T-helper 2 cell treated with Interferon-gamma antibody and Interleukin-4, amounts not matched to agents 5 μg/mL and 100 μg/mL, for 36 hours (primary cell): Measurements from ENCODE around the gene CSAG3.
"Not testable (repeated sequence)": the region's sequence is repeated elsewhere in the genome, so short reads cannot be mapped to it uniquely, and the experiment has no call there.

Source experiments
- DNase-seq: peaks from one replicate; pipeline ENCODE4 v3.0.0; 2021; ENCODE audit warnings: low spot score
- H3K27ac Mint-ChIP-seq: one replicate; pipeline ENCODE4 v1.8.0; 2021; ENCODE audit warnings: mild to moderate bottlenecking, mixed read lengths
- H3K27me3 Mint-ChIP-seq: one replicate; pipeline ENCODE4 v1.8.0; 2021; ENCODE audit warnings: low read depth, mixed read lengths
- H3K36me3 Mint-ChIP-seq: one replicate; pipeline ENCODE4 v1.8.0; 2021; ENCODE audit warnings: low read depth, mixed read lengths
- H3K4me1 Mint-ChIP-seq: one replicate; pipeline ENCODE4 v1.8.0; 2021; ENCODE audit warnings: low read depth, mixed read lengths
- H3K4me3 Mint-ChIP-seq: one replicate; pipeline ENCODE4 v1.8.0; 2022; ENCODE audit warnings: mild to moderate bottlenecking, moderate library complexity, mixed read lengths
- H3K9me3 Mint-ChIP-seq: one replicate; pipeline ENCODE4 v1.8.0; 2021; ENCODE audit warnings: mixed read lengths

CSAG3 gene

DNA sequence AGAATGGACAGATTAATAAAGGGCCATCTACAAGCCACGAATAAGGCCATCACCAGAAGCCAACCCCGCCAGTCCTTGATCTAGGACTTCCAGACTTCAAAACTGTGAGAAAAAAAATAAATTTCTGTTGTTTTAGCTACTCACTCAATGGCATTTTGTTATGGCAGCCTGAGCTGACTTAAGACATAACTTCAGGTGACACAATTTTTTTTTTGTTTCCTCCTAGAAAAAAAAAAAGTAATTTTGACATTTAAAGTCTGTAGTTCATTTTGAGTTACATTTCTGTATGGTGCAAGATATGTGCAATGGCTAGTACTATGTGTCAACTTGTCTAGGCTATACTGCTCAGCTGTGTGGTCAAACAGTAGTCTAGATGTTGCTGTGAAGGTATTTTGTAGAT is at the start of gene CSAG3:
TSS of gene CSAG3 (plus strand) at position 301 of the 400 bp plus-strand sequence.
- not testable (repeated sequence) for H3K4me3 Mint-ChIP-seq, DNase-seq, H3K27ac Mint-ChIP-seq, H3K27me3 Mint-ChIP-seq, H3K9me3 Mint-ChIP-seq, H3K4me1 Mint-ChIP-seq, H3K36me3 Mint-ChIP-seq

DNA sequence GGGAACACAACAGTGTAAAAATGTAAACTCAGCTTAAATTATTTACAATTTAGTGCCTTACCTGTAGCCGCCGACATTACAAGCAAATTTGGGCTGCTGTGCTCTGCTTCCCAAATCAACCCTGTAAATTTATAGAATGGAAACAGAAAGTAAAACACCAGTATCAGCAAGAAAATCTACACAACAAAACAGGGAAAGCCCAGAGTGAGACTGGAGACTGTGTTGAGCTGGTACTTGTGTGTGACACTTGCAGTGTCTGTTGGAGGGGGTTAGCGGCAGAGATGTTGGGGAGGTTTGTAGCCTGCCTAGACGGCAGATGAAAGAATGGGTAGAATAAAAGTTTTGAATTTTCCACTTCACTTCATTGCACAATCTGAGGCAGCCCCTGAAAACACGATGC is 45.8 kb upstream of the CSAG3 start:
- not testable (repeated sequence) for H3K27me3 Mint-ChIP-seq, H3K36me3 Mint-ChIP-seq, DNase-seq, H3K4me1 Mint-ChIP-seq, H3K9me3 Mint-ChIP-seq, H3K27ac Mint-ChIP-seq, H3K4me3 Mint-ChIP-seq

DNA sequence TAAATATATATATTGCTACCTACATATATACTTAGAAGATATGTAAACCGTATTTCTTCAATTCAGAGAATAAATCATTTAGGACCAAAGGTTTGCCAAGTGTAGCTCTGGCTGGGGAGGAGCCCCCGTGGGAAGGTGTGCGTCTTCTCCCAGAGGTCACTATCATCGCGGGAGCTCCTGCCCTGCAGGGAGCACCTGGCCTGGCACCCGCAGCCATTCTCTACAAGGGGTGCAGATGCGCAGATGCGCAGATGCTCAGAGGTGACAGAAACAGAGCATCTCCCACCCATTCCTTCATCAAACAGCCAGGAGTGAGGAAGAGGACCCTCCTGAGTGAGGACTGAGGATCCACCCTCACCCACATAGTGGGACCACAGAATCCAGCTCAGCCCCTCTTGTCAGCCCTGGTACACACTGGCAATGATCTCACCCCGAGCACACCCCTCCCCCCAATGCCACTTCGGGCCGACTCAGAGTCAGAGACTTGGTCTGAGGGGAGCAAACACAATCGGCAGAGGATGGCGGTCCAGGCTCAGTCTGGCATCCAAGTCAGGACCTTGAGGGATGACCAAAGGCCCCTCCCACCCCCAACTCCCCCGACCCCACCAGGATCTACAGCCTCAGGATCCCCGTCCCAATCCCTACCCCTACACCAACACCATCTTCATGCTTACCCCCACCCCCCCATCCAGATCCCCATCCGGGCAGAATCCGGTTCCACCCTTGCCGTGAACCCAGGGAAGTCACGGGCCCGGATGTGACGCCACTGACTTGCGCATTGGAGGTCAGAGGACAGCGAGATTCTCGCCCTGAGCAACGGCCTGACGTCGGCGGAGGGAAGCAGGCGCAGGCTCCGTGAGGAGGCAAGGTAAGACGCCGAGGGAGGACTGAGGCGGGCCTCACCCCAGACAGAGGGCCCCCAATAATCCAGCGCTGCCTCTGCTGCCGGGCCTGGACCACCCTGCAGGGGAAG is 44.9 kb upstream of the CSAG3 start, which contains the start of gene MAGEA2B:
TSS of gene MAGEA2B (plus strand) at position 814 of the 973 bp plus-strand sequence. CDS start 2,479 bp downstream, outside the sequence.
- not testable (repeated sequence) for H3K27me3 Mint-ChIP-seq, H3K4me3 Mint-ChIP-seq, H3K9me3 Mint-ChIP-seq, H3K4me1 Mint-ChIP-seq, H3K27ac Mint-ChIP-seq, DNase-seq, H3K36me3 Mint-ChIP-seq

GRCh38 chrX:152725409-152725808 is 33.6 kb upstream of the CSAG3 start:
- no peaks in the 10 kb centered on the region for H3K27me3 Mint-ChIP-seq
- no peak overlapping the region for H3K27ac Mint-ChIP-seq
- no peak overlapping the region for H3K4me3 Mint-ChIP-seq
- no peak for DNase-seq
- H3K4me1 Mint-ChIP-seq = no peaks in the 10 kb centered on the region
- no peaks in the 10 kb centered on the region for H3K9me3 Mint-ChIP-seq
- H3K36me3 Mint-ChIP-seq = no peaks in the 10 kb centered on the region

DNA sequence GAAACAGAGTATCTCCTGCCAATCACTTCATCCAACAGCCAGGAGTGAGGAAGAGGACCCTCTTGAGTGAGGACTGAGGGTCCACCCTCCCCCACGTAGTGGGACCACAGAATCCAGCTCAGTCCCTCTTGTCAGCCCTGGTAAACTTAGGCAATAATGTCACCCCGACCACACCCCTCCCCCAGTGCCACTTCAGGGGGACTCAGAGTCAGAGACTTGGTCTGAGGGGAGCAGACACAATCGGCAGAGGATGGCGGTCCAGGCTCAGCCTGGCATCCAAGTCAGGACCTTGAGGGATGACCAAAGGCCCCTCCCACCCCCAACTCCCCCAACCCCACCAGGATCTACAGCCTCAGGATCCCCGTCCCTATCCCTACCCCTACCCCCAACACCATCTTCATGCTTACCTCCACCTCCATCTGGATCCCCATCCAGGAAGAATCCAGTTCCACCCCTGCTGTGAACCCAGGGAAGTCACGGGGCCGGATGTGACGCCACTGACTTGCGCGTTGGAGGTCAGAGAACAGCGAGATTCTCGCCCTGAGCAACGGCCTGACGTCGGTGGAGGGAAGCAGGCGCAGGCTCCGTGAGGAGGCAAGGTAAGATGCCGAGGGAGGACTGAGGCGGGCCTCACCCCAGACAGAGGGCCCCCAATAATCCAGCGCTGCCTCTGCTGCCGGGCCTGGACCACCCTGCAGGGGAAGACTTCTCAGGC is 25.6 kb upstream of the CSAG3 start, which contains the start of the genes CSAG1 and MAGEA12:
TSS of gene CSAG1 (minus strand) at position 461 of the 715 bp plus-strand sequence. CDS start 1,261 bp downstream, outside the sequence.
TSS of gene MAGEA12 (plus strand) at position 497 of the 715 bp plus-strand sequence. CDS start 2,405 bp downstream, outside the sequence.
- no peaks in the 10 kb centered on the region for H3K4me1 Mint-ChIP-seq
- H3K9me3 Mint-ChIP-seq = no peaks in the 10 kb centered on the region
- no peak for DNase-seq
- no peaks in the 10 kb centered on the region for H3K27me3 Mint-ChIP-seq
- H3K36me3 Mint-ChIP-seq = no peaks in the 10 kb centered on the region
- no peak within 1 kb of the TSS for H3K27ac Mint-ChIP-seq
- H3K4me3 Mint-ChIP-seq = no peak within 1 kb of the TSS

DNA sequence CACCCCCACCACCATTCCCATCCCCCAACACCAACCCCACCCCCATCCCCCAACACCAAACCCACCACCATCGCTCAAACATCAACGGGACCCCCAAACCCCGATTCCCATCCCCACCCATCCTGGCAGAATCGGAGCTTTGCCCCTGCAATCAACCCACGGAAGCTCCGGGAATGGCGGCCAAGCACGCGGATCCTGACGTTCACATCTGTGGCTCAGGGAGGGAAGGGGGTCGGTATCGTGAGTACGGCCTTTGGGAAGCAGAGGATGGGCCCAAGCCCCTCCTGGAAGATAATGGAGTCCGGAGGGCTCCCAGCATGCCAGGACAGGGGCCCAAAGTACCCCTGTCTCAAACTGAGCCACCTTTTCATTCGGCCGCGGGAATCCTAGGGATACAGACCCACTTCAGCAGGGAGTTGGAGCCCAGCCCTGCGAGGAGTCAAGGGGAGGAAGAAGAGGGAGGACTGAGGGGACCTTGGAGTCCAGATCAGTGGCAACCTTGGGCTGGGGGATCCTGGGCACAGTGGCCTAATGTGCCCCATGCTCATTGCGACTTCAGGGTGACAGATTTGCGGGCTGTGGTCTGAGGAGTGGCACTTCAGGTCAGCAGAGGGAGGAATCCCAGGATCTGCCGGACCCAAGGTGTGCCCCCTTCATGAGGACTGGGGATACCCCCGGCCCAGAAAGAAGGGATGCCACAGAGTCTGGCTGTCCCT is 24.7 kb upstream of the CSAG3 start:
- H3K36me3 Mint-ChIP-seq, H3K4me3 Mint-ChIP-seq, DNase-seq, H3K27me3 Mint-ChIP-seq, H3K27ac Mint-ChIP-seq, H3K4me1 Mint-ChIP-seq, H3K9me3 Mint-ChIP-seq: not testable (repeated sequence)

DNA sequence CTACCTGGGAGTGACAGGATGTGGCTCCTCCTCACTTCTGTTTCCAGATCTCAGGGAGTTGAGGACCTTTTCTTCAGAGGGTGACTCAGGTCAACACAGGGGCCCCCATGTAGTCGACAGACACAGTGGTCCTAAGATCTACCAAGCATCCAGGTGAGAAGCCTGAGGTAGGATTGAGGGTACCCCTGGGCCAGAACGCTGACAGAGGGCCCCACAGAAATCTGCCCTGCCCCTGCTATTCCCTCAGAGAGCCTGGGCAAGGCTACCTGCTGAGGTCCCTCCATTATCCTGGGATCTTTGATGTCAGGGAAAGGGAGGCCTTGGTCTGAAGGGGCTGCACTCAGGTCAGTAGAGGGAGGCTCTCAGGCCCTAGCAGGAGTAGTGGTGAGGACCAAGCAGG is 23.9 kb upstream of the CSAG3 start:
- no peak for DNase-seq
- Mint-ChIP-seq H3K27me3 (no peaks in the 10 kb centered on the region), H3K9me3 (no peaks in the 10 kb centered on the region), H3K36me3 (no peaks in the 10 kb centered on the region), H3K4me3 (no peak overlapping the region), H3K4me1 (no peaks in the 10 kb centered on the region), H3K27ac (no peak overlapping the region)

- Mint-ChIP-seq H3K36me3 (no peaks in the 10 kb centered on the region), H3K4me1 (no peaks in the 10 kb centered on the region), H3K9me3 (no peaks in the 10 kb centered on the region), H3K27me3 (no peaks in the 10 kb centered on the region), H3K4me3 (no peak overlapping the region), H3K27ac (no peak overlapping the region)
- DNase-seq = no peak
These were observed 23.0 kb upstream of the CSAG3 start for GRCh38 chrX:152735860-152736511.

GRCh38 chrX:152736528-152736927 is 22.5 kb upstream of the CSAG3 start:
- H3K4me1 Mint-ChIP-seq, H3K36me3 Mint-ChIP-seq, DNase-seq, H3K9me3 Mint-ChIP-seq, H3K4me3 Mint-ChIP-seq, H3K27me3 Mint-ChIP-seq, H3K27ac Mint-ChIP-seq: not testable (repeated sequence)

DNA sequence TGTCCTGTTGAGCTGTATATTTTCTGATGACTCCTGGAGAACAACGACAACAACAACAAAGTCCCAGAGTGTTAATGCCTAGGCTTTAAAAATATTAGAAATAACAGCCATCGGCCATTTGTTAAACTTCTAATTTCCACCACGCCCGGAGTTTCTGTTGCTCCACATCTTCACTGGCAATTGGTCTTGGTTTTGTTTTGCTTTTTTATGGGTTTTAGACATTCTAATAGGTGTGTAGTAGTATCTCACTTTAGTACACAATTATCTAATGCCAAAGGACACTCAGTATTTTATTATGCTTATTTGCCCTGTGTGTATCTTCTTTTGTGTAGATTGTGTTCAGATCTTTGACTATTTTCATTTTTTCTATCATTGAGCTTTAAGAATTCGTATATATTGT is 20.5 kb upstream of the CSAG3 start:
- Mint-ChIP-seq H3K27me3 (no peaks in the 10 kb centered on the region), H3K27ac (no peak overlapping the region), H3K4me3 (no peak overlapping the region), H3K9me3 (no peaks in the 10 kb centered on the region), H3K4me1 (no peaks in the 10 kb centered on the region), H3K36me3 (no peaks in the 10 kb centered on the region)
- DNase-seq = no peak

DNA sequence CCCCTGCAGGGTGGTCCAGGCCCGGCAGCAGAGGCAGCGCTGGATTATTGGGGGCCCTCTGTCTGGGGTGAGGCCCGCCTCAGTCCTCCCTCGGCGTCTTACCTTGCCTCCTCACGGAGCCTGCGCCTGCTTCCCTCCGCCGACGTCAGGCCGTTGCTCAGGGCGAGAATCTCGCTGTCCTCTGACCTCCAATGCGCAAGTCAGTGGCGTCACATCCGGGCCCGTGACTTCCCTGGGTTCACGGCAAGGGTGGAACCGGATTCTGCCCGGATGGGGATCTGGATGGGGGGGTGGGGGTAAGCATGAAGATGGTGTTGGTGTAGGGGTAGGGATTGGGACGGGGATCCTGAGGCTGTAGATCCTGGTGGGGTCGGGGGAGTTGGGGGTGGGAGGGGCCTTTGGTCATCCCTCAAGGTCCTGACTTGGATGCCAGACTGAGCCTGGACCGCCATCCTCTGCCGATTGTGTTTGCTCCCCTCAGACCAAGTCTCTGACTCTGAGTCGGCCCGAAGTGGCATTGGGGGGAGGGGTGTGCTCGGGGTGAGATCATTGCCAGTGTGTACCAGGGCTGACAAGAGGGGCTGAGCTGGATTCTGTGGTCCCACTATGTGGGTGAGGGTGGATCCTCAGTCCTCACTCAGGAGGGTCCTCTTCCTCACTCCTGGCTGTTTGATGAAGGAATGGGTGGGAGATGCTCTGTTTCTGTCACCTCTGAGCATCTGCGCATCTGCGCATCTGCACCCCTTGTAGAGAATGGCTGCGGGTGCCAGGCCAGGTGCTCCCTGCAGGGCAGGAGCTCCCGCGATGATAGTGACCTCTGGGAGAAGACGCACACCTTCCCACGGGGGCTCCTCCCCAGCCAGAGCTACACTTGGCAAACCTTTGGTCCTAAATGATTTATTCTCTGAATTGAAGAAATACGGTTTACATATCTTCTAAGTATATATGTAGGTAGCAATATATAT is 5.0 kb upstream of the CSAG3 start, which contains the start of gene MAGEA2:
TSS of gene MAGEA2 (minus strand) at position 157 of the 965 bp plus-strand sequence. CDS start 2,479 bp downstream, outside the sequence.
- not testable (repeated sequence) for H3K27ac Mint-ChIP-seq, H3K36me3 Mint-ChIP-seq, H3K9me3 Mint-ChIP-seq, H3K4me3 Mint-ChIP-seq, H3K4me1 Mint-ChIP-seq, H3K27me3 Mint-ChIP-seq, DNase-seq

GRCh38 chrX:152754871-152755270 is 4.1 kb upstream of the CSAG3 start:
- H3K27ac Mint-ChIP-seq, H3K27me3 Mint-ChIP-seq, H3K4me3 Mint-ChIP-seq: not testable (repeated sequence)

More at GRCh38 chrX:152754871-152755270, 4.1 kb upstream of the CSAG3 start:
- H3K36me3 Mint-ChIP-seq, H3K9me3 Mint-ChIP-seq, H3K4me1 Mint-ChIP-seq, DNase-seq: not testable (repeated sequence)
